Cerebellar cortex (tissue), 1 donor: ENCODE measurements around the gene ZNF212.

Source experiments
- DNase-seq: peaks from one replicate; pipeline ENCODE4 v3.0.0-alpha.2; 2015; ENCODE audit warnings: low spot score

The ZNF212 gene

DNA sequence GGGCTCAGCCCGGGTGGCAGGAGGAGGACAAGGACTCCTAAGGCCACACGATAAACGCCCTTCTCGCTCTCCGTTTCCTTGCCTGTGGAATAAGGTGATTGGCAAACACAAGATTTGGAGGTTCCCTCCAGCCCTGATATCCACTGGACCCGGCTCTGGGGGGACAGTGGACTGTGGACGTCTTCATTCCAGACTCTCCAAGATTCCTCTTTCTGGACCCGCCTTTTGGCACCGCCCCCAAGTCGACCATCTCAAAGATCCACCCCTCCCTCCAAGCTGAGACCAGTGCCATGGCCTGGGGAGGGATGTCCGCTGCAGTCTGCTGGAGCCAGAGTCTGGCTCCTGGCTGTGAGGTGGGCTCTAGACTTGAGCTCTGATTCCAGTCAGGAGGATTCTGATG is 46.2 kb downstream of the ZNF212 start:
- DNase-seq: peak; percentile 40

DNA sequence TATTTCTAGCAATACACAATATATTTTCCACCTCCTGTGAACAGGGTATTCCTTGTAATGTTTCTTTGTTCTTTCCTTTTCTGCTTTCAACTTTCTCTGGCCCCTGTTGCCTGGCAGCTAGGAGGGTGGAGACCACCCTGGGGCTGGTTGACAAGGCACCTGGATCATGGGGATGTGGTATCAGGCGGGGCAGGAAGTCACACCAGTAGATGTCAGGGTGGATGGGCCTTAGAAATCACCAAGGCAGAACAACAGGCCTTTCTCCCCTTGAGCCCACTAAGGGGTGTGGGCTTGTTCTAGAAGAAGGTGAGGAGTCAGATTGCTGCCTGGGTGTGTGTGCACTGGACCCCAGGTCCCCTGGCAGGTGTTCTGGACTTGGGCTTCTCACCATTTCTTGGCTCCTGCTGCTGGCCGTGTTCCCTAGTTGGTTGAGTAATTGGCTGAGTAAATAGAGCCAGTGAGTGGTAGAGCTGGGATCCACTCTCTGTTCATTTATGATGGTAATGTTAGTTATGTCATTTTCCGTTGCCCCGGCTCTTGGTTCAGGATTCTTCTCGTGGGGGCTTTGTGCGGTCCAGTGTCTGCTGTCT is 47.5 kb downstream of the ZNF212 start:
- no peak for DNase-seq

DNA sequence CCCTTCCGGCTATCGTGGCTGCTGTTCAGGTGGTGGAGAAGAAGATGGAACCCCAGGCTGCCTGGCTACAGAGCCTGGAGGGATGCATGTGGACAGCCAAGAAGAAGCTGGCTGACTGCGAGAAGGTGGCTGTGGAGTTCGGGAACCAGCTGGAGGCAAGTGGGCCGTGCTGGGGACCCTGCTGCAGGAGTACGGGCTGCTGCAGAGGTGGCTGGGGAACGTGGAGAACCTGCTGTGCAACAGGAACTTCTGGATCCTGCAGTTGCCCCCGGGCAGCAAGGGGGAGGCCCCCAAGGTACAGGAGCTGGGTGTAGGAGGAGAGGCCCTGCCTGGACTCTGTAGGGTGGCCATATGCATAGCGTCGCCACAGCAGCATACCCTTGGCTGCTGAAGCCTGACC is 48.2 kb downstream of the ZNF212 start:
- no peak for DNase-seq

DNA sequence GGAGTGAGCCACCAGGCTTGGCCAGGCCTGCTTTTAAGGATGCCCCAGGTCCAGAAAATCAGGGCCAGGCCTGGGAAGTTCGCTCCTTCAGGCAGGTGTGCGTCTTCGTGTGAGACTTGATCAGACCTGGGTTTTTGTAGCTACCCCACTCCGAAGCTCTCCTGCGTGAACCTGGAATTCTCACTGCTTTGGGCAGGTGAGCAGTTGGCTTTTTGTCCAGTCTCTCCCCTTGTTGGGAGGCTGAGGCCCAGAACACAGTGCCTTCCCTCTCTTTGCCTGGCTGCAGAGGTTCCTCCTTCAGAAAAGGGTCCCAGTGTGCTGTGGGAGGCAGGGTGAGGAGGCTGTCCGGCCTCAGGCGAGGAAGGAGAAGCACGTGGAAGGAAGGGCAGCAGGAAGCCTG is 49.8 kb downstream of the ZNF212 start:
- no peak for DNase-seq

DNA sequence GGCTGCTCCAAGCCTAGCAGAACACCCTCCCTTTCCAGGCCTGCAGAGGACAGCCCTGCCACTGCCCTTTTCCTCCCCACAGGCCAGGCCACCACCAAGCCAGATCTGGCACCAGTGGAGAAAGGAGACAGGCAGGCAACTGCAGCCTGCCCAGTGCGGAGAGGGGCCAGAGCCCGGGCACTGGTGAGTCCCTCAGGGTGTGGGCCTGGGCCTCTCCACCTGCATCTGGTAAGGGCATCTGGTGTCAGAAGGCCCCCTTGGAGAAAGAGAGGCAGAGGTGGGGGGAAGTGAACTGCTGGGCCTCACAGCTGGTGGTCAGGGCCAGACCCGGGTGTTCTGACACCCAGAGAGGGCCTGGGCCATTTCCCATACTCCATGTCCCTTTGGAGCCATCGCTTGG is 50.4 kb downstream of the ZNF212 start:
- DNase-seq: no peak

DNA sequence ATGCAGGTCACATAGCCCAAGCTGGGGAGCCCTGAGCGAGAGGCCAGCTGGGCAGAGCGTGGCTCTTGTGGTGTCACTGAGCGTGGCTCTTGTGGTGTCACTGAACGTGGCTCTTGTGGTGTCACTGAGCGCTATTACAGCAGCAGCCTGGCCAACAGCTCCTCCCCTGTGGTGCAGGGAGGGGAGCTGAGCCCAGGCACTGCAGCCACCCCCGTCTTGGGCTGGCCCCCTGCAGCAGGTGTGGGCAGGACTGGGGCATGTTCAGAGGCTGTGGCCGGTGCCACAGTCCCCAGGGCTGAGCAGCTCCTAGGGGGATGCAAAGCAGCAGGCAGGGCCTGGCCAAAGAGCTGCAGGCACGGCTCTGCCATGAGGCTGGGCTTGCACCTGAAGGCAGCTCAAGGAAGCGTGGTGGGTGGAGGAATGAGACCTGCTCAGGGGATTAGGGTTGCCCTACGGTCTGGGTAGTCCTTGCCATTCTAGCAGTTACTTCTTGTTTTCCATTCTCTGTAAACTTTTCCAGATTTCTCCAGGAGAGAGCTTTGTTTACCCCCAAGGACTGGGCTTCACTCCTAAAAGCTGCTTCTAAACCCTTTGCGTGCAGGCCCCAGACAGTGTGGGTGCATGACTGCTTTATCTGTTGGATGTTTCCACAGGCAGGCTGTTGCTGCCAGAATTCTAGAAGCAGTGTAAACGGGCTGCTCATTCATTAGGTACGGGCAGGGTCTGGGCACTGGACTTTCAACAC is 51.8 kb downstream of the ZNF212 start:
- no peak for DNase-seq

DNA sequence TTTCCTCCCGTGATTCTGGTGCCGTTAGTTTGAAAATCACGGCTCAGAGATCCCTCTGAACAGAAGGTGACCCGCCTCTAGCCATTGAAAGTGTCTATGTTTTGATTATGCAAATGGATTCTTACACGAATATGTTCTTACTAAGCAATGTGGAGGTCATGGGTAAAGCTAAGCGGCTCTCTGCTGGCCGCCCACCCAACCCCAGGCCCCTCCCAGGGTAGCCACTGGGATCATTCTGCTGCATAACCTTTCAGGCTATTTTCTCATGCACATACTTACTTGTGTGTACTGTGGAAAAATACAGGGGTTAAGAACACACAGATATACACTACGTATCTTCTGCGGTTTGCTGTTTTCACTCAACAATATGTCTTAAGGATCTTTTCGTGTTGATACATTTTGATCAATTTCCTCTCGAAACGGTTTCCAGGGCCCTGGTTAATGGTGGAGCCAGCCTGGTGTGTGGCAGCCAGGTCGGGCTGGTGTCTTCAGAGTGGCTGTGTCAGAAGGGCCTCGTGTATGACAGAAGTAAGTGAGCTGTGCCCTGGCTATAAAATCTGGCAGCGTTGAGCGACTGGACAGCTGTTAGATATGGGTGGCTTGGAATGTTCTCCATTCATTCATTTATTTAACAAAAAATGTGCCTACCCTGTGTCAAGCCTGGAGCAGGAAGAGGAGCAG is 52.5 kb downstream of the ZNF212 start:
- no peak for DNase-seq

DNA sequence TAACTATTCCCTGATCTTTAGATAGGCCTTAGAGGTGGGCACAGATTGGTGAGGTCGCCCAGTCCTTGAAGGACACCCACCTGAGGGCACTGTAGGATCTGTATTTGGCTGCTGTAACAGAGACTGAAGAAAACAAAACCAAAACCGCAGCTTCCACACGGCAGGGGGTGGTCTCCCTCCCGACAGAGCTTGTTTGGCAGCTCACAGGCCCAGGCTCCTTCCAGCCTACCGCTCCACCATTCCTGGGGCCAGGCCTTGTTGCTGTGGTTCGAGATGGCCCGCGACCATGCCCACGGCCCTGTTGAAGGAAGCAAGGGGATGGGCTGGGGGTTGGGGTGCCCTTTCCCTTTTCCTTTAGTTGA is 53.0 kb downstream of the ZNF212 start:
- no peak for DNase-seq

DNA sequence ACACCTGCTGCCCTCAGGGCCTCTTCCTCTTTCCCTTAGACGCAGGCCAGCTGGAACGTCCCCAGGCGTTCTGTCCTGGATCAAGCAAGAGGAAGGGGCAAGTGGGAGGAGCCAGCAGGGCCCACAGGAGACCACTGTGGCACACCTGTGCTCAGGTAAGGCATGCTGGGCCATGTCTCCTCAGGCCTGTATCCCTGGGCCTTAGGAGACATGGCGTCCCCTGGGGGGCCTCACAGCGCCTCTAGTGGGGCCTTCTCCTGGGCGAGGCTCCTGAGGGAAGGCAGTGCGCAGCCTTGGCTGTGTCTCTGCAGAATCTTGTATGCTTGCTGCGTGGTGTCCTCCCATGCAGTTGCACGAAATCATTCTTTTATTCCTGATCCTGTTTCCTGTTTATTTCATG is 53.9 kb downstream of the ZNF212 start:
- DNase-seq: no peak

DNA sequence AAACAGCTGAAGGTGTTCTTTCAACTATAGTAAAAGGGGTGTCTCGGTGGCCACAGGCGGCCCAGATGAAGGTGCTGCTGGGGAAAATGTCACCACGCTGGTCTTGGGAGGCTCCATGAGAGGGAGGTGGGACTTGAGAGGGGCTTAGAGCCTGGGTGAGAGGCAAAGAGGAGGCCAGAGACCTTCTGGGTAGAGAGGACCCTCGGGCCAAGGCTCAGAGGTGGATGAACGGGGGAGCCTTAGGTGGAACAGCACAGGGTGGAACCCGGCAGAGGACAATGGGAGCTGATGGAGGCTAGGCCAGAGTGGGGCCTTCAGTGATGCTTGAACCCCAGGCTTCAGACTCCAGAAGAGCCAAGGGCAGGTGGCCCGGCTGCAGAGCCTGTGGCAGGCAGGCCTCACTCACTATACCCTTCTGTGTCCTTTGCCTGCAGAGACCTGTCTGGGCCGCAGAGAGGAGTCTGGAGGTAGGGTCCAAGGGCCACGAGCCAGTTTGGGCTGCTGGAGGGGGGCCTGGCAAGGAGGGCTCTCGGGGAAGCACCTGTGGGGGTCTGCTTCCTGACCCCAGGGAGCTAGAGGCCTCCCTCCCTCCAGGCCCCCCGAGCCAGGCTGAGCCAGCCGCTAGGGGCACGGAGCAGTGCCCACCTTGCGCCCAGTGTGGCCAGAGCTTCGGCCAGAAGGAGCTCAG is 54.6 kb downstream of the ZNF212 start:
- DNase-seq: no peak

DNA sequence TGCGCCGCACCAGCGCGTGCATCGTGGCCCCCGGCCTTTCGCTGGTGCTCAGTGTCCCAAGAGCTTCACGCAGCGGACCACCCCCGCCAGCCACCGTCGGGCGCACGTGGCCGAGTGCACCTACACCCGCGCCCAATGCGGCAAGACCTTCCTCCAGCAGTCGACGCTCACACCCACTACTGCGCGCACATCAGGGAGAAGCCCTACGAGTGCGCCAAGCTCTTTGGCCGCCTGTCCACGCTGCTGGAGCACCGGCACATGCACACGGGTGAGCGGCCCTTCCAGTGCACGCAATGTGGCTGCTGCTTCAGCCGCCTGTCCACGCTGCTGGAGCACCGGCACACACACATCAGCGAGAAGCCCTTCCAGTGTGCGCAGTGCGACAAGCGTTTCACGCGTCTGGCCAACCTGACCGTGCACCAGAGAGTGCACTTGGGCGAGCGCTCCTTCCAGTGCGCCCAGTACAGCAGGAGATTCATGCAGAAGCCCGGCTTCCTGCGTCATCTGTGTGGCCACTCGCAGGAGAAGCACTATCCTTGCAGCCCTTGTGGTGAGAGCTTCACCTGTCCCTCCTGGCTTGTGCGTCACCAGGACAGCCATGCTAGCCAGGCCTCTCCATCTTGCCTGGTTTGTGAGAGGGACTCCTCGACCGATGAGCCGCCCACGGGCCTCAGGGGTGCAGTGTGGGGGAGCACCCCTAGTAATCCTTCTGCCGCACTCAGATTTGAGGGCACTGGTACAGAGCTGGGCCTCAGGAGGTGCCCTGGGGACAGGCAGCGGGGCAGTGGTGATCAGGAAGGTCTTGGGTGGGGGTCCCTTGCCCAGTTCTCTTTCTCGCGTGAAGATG is 55.4 kb downstream of the ZNF212 start:
- DNase-seq: no peak

DNA sequence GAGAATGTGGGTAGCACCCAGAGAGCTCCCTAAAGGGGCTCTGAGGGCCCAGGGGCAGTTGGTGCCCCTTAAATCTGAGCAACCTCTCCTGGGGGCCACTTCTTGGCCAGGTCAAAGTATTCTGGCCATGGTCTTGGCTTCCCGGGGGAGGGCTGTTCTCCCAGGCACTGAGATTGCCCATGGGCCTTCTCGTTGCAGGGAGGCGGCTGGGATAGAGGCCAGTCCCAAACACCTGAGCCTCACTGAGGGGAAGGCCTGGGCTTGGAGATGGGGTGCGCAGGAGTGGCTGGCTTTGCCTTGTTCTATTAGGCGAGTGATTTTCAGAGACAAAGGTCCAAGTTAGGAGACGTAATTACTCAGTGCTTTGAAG is 56.0 kb downstream of the ZNF212 start:
- no peak for DNase-seq

DNA sequence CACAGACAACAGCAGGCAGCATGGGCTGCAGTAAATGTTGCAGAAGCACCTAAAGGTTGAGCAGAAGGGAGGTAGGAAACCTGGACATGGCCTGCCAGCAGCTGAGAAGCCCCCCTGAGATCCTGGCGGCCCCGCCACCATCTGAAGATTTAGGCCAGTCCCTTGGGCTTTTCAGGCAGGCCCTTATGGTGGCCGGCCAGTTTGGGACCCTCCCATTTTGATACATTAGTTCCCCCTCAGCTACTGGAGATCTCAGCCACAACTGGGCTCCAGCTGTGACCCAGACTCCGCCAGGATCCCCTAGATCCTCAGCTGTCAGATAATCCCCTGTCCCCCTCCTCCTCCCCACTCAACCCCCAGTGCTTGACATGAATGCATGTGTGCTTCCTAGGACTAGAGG is 56.9 kb downstream of the ZNF212 start:
- DNase-seq: no peak

DNA sequence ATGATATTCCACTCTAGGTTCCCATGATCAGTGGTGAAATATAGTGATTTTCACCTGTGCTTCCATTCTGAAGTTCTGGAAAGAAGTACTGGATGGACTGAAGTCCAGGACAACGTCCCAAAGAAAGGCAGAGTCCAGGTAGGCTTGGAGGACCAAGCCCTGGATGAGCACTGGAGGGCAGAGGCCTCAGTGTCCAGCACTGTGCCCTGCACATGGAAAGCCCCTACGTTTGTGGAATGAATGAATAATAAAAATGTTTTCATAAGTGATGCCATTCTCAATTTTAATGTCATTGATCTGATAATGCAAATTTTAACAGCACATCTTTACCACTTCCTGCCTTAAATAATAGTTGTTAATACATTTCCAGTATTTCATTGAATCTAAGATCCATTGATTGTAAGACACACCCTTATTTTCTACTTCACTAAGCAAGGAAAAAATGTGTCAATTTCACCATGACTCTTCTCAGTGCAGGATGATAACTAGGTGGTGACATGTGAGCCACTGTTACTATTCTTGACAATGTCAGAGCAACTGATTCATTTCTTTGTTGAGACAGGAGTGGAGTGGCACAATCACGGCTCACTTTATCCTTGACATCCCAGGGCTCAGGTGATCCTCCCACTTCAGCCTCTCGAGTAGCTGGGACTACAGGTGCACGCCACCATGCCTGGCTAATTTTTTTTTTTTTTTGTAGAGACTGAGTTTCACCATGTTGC is 57.7 kb downstream of the ZNF212 start:
- no peak for DNase-seq

DNA sequence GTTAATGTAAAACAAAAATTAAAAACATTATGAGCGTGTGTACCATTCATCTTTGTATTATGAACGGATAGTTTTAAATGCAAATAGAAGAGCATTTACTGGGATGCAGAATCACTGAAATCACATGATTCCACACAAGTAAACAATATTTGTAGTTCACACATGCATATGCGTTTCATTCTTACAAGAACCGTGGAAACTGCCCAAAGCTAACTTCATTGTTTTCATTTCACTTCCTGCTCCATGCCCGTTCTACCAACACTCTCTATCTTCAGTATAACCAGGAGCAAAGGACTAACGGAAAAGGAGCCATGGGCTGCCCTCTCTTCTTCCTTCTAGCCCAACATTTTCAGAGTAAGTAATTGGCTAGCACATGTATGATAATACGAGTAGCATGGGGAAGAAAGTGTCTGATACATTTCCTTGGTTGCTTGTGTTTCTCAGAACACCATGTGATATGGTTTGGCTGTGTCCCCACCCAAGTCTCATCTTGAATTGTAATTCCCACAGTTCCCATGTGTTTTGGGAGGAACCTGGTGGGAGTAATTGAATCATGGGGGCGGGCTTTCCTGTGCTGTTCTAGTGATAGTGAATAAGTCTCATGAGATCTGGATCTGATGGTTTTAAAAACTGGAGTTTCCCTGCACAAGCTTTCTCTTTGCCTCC is 61.3 kb downstream of the ZNF212 start:
- DNase-seq: no peak

DNA sequence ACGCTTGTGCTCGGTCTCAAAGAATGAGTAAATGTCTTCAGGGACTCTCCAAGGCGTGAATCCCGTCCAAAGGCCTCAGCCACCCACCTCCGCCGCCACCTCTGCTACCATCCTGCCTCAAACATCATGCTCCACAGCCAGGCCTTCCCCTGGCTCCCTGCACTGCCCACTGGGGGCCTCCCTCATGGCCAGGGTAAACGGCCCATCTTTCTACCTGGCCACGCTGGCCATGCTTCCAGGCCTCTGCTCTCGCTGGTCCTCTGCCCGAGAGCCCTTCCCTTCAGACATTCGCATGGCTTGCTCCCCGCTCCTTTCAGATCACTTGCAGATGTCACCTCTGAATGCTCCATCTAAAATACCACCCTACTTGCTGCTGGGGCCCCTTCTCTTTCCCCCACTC is 62.8 kb downstream of the ZNF212 start:
- DNase-seq: no peak

DNA sequence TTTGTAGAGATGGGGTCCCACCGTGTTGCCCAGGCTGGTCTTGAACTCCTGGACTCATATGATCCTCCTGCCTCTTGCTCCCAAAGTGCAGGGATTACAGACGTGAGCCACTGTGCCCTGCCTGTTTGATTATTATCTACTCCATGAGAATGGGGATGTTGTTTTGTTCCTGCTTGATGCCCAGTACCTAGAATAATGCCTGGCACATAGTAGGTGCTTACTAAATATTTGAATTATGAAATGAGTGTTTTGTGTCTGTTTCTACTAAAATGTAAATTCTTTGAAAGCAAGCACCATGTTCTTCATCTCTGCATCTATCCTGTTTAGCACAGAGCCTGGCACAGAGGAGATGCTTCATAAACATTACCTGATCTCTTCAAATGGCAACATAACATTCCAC is 63.4 kb downstream of the ZNF212 start:
- DNase-seq: no peak

DNA sequence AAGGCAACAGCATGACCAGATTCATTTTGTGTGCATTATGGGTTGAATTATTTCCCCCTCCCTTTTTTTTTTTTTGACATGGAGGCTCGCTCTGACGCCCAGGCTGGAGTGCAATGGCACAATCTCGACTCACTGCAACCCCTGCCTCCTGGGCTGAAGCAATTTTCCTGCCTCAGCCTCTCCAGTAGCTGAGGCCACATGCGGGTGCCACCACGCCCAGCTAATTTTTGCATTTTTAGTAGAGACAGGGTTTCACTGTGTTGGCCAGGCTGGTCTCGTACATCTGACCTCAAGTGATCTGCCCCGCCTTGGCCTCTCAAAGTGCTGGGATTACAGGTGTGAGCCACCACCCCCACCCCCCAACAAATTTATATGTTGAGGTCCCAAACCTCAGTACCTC is 64.6 kb downstream of the ZNF212 start:
- no peak for DNase-seq
